Heart right ventricle (tissue), 16 donors: ENCODE data around the gene DUSP7. TPM values are rescaled to one million over a fixed set of nuclear protein-coding genes. Genes with fewer than 3 reads are reported as not detected.

ENCODE experiments used
- ATAC-seq, 8 donors: fragments of 200-7000 bp; cut with Tn5 transposase; one replicate each; pipeline ENCODE4 v1.9.1; 2020; ENCODE audit warnings: mild to moderate bottlenecking in 8 of 8, moderate library complexity in 8 of 8, moderate number of reproducible peaks in 1 of 8
- DNase-seq, 2 donors: peaks; one replicate each; pipeline ENCODE4 v3.0.0-alpha.2; 2020
- H3K27ac ChIP-seq, 10 donors: fragments of 200-600 bp; sonication (generic) in 2 of 10; one replicate each; pipeline versions ENCODE4 v1.5.0 to v1.8.0; 2020 to 2022; ENCODE audit warnings: mild to moderate bottlenecking in 3 of 10
- H3K27me3 ChIP-seq, 7 donors: fragments of 200-600 bp; one replicate each; pipeline ENCODE4 v1.8.0; 2021 to 2022; ENCODE audit warnings: mild to moderate bottlenecking in 2 of 7
- H3K36me3 ChIP-seq, 9 donors: fragments of 200-600 bp; sonication (generic) in 1 of 9; one replicate each; pipeline versions ENCODE4 v1.5.0 to v1.8.0; 2020 to 2022; ENCODE audit warnings: mild to moderate bottlenecking in 2 of 9
- H3K4me1 ChIP-seq, 9 donors: fragments of 200-600 bp; sonication (generic) in 1 of 9; one replicate each; pipeline versions ENCODE4 v1.5.0 to v1.8.0; 2020 to 2022; ENCODE audit warnings: mild to moderate bottlenecking in 4 of 9
- H3K4me3 ChIP-seq, 10 donors: fragments of 200-600 bp; sonication (generic) in 2 of 10; one replicate each; pipeline versions ENCODE4 v1.5.0 to v1.8.0; 2020 to 2022; ENCODE audit warnings: mild to moderate bottlenecking in 7 of 10, moderate library complexity in 2 of 10
- H3K9me3 ChIP-seq, 11 donors: fragments of 200-600 bp in 10 of 11; sonication (generic) in 2 of 11; one replicate each; pipeline versions ENCODE4 v1.5.0 to v1.8.0; 2013 to 2022; ENCODE audit warnings: mild to moderate bottlenecking in 2 of 11, control low read depth in 1 of 11, moderate library complexity in 1 of 11
- CTCF ChIP-seq, 9 donors: fragments of 200-600 bp; sonication (generic) in 2 of 9; IDR thresholded peaks; one replicate each; pipeline versions ENCODE4 v1.5.0 to v1.8.0; 2021 to 2022; ENCODE audit warnings: antibody characterized with exemption in 9 of 9, mild to moderate bottlenecking in 5 of 9, moderate library complexity in 1 of 9
- WGBS, 2 donors: extraction: QIAGEN DNeasy Blood & Tissue Kit; methylation state at CpG; one replicate each; pipeline ENCODE4 v1.1.7; 2013; ENCODE audit warnings: inconsistent platforms in 1 of 2; 5-methylcytosine and 5-hydroxymethylcytosine counted together
- intact Hi-C, 10 donors: fragments of 100-400 bp; cut with DNase I; formaldehyde crosslinking; loops; one replicate each; pipeline versions ENCODE4 v1.11.1 to v1.14.2; 2022
- polyA plus RNA-seq, 2 donors: library from polyadenylated mRNA; stranded (reverse); fragments of 200-250 nt; gene quantifications; one replicate each; pipeline ENCODE4 v1.2.3, GENCODE V29; 2013
- total RNA-seq, 10 donors: library from RNA; stranded (reverse); fragmentation: NEBNext Ultra II Directional in 3 of 10; extraction: Animal tissue kit (Norgen Biotek cat#: 25700) in 3 of 10; gene quantifications; one replicate each; pipeline versions ENCODE4 v1.2.1 to v1.2.4, GENCODE V29; 2021 to 2023
- donor health status: Arrhythmogenic right ventricular cardiomyopathy.
- donor health status: ischemic (EF 13 %, LVEDD 7.1; RV severe dilation, severe dysfunction).
- donor health status: healthy with polysubstance abuse.
- donor health status: DM: no; HTN: yes; CAD: no.
- donor health status: DM: no; HTN: no; CAD: no.
- donor health status: ischemic (EF 25% LVEDD 6.9; RV normal size, moderate dysfunction).
- donor health status: ischemic (EF 25% LVEDD 5.7; RV mildly dilated, moderate dysfunction).
- donor health status: healthy.
- donor health status: DM: yes; HTN: yes; CAD: no.
- donor health status: Ischemic cardiomyopathy.
- donor health status: ischemic (EF 35%, LVEDD 5.7; RV mildly dilated, moderate dysfunction).
- donor health status: nonischemic (EF 11% LVEDD 7.7; RV severe dilation, severe dysfunction).
- donor health status: DM: yes; HTN: yes; CAD: no.
- donor health status: PGD.
- donor health status: ischemic (EF 29% LVEDD 5.4; RV normal size, mild dysfunction).
- donor health status: nonischemic (EF 23%, LVEDD 6.1; RV moderate dilation, normal function).

DUSP7 gene
- total and polyA plus RNA-seq, 12 donors = 10.4 to 29.7 (median 15.8) TPM

DNA sequence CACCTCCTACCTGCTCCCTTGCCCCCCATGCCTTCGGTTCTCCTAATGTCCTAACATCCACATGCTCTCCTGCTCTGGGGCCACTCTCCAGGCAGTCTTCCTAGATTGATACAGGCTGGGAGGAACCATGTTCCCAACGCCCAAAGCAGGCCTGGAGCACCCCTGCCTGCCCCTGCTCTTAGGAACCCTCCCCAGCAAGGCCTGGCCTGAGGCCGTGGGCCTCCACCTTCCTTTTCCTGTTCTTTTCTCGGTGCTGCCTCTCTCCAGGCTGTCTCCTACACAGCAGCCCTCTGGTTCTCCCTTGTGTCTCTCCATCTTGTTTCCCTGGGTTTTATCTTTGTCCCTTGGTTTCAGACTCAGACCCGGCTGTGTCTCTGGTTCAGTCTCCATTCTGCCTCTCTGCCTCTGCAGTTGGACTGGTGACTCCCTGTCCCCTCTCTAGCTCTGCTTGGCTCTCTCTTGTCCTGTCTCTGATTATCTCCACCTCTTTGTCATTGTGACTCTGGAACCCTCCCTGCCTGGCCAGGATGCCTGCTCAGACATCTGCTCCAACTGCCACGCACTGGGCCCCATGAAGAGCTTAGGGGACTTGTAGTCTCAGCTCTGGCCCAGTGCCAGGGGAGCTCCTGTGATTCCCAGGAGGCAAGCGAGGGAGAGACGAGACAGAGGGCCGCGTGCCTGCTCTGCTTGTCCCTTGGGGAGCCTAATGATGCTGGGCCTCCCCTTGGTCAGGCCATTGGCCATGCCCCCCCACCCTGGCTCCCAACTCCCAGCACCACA lies 34.7 kb downstream of the DUSP7 start:
- Histone ChIP-seq H3K27ac (peak overlapping the region; percentile 79 to 97 (median 92)), H3K4me3 (peak overlapping the region in 3 of 10 donors; percentile 47 to 58 (median 49)), H3K27me3 (no peaks in the 10 kb centered on the region), H3K4me1 (peaks cover 62 to 99% (median 94%) of the 10 kb centered on the region in 9 donors), H3K36me3 (no peaks in the 10 kb centered on the region), H3K9me3 (no peaks in the 10 kb centered on the region)
- ATAC-seq (peak; percentile 8 to 57 (median 34)), DNase-seq (peak; percentile 75 to 80)
- 38 to 41% methylated on average over 10 of the region's 10 CpGs for WGBS, 2 donors
- intact Hi-C loops = loop anchor here in 1 of 10 donors (2.0 kb wide), 1 partner anchor 31 kb away; no protein-coding TSS in a partner anchor
- TF ChIP-seq CTCF (IDR thresholded peaks at IDR 0.05) = no peak

- peak overlapping the region; percentile 79 to 97 (median 92) for H3K27ac ChIP-seq
- H3K36me3 ChIP-seq = no peaks in the 10 kb centered on the region
- intact Hi-C loops = no loop called here
- no peaks in the 10 kb centered on the region for H3K27me3 ChIP-seq
- no peak for ATAC-seq
- H3K4me1 ChIP-seq = peaks cover 59 to 100% (median 91%) of the 10 kb centered on the region in 9 donors
- no peak for TF ChIP-seq CTCF (IDR thresholded peaks at IDR 0.05)
- H3K4me3 ChIP-seq = no peak overlapping the region
- H3K9me3 ChIP-seq = no peaks in the 10 kb centered on the region
- 85 to 90% methylated on average over 7 of the region's 7 CpGs for WGBS, 2 donors
- DNase-seq = no peak
Measured at GRCh38 chr3:52020796-52021195, 35.6 kb downstream of the DUSP7 start.

DNA sequence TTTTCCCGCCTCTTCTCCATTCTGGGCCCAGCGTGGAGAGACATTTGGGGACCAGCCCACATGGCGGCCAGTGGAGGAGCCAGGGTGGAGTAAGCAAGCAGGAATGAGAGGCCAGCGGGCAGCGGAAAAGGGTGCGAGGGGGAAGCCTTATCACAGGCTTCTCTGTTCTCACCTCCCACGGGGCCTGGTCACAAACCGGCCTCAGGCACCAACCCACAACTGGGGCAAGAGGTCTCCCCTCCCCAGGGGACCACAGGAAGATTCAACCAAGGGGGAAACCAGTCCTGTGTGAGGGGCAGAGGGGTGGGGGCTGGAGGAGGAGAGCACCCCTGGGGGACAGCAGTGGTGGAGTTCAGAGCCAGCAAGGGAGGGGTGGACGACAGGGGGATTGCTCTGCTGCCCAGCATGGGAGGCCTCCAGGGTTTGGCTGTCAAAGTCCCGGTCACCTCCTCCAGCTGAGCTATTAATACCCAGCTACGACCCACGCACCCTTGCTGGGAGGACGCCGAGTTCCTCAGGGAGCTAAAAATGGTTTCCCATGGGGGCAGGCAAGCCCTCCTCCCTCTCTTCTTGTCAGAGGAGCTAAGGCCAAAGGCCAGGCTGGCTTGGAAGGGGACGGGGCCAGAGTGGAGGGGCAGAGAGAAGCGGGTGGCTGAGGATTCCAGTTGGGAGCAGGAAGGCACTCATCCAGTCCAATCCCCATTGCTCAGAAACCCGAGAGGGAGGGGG lies 36.9 kb downstream of the DUSP7 start:
- peaks cover 57 to 99% (median 88%) of the 10 kb centered on the region in 9 donors for H3K4me1 ChIP-seq
- intact Hi-C loops = no loop called here
- H3K4me3 ChIP-seq = no peak overlapping the region
- TF ChIP-seq CTCF (IDR thresholded peaks at IDR 0.05) = no peak
- no peaks in the 10 kb centered on the region for H3K36me3 ChIP-seq
- peak; percentile 68 to 86 (median 78) for ATAC-seq
- H3K27me3 ChIP-seq = no peaks in the 10 kb centered on the region
- H3K27ac ChIP-seq = peak overlapping the region; percentile 79 to 97 (median 92)
- peak; percentile 83 to 84 for DNase-seq
- WGBS, 2 donors = 29 to 31% methylated on average over 17 of the region's 17 CpGs
- H3K9me3 ChIP-seq = no peaks in the 10 kb centered on the region

DNA sequence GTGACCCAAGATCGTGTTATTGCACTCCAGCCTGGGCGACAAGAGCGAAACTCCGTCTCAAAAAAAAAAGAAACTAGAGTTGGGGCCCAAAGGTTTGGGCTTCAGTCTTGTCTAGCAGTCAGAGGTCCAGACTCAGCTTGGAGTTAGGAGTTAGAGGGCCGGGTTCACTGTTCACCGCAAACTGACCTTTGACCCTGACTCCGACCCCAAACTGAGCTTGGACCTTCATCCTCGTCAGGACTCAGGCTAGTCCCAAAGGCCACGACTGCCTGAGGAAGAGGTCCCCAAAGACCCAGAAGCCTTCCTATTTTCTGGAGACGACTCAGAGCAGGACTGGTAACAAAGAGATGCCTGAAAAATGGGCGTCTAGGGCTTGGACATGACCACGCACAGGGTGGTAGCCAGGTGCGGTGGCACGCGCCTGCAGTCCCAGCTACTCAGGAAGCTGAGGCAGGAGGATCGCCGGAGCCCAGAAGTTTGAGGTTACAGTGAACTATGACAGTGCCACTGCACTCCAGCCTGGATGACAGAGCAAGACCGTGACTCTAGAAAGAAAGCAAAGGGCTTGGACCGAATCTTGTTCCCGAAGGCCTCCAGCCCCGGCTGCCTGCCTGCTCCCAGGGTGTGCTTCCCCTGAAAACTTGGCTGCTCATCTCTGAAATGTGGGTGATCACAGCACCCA lies 37.9 kb downstream of the DUSP7 start:
- H3K9me3 ChIP-seq = no peaks in the 10 kb centered on the region
- no peaks in the 10 kb centered on the region for H3K27me3 ChIP-seq
- 87 to 91% methylated on average over 21 of the region's 21 CpGs for WGBS, 2 donors
- peaks cover 47 to 93% (median 79%) of the 10 kb centered on the region in 9 donors for H3K4me1 ChIP-seq
- no peak for DNase-seq
- peak overlapping the region; percentile 79 to 97 (median 92) for H3K27ac ChIP-seq
- H3K4me3 ChIP-seq = no peak overlapping the region
- H3K36me3 ChIP-seq = no peaks in the 10 kb centered on the region
- no peak for TF ChIP-seq CTCF (IDR thresholded peaks at IDR 0.05)
- no peak for ATAC-seq
- intact Hi-C loops = no loop called here
